K562 (cell line): ENCODE results near the gene NUB1. TPM values are rescaled to one million over a fixed set of nuclear protein-coding genes. Genes with fewer than 3 reads are reported as not detected.

Experiments used
- CREB1 ChIP-seq, 2 experiments: sonication (generic) in 1 of 2; formaldehyde crosslinking in 1 of 2; IDR thresholded peaks; 2 replicates each; pipeline versions ENCODE4 v1.6.1 to v1.8.0; 2012 to 2022; ENCODE audit warnings: inconsistent platforms in 1 of 2, mild to moderate bottlenecking in 1 of 2, missing genetic modification reagents in 1 of 2, moderate library complexity in 1 of 2
- GATA2 ChIP-seq: sonication (generic); formaldehyde crosslinking; IDR thresholded peaks from 2 replicates; pipeline ENCODE4 v1.4.0; 2020; ENCODE audit warnings: mild to moderate bottlenecking, missing genetic modification reagents
- GATAD2B ChIP-seq: fragments of 450-650 bp; IDR thresholded peaks from 2 replicates; pipeline ENCODE4 v1.6.1; 2017; ENCODE audit warnings: mild to moderate bottlenecking, borderline replicate concordance
- HNRNPL ChIP-seq: fragments of 200-400 bp; formaldehyde crosslinking; IDR thresholded peaks from 2 replicates; pipeline ENCODE4 v1.6.1; 2017; ENCODE audit warnings: low read depth, mild to moderate bottlenecking, low read length
- JUN ChIP-seq, 2 experiments: sonication (generic) in 1 of 2; formaldehyde crosslinking in 1 of 2; IDR thresholded peaks; 2 replicates each; pipeline versions ENCODE4 v1.6.1 to v1.8.0; 2012 to 2022; ENCODE audit warnings: borderline replicate concordance in 2 of 2, mild to moderate bottlenecking in 2 of 2, improper control_type of control experiment in 1 of 2, low read depth in 1 of 2, low read length in 1 of 2, missing genetic modification reagents in 1 of 2
- MCM5 ChIP-seq: fragments of 450-650 bp; IDR thresholded peaks from 2 replicates; pipeline ENCODE4 v1.6.1; 2016; ENCODE audit warnings: low read depth
- MTA3 ChIP-seq: fragments of 450-650 bp; formaldehyde crosslinking; IDR thresholded peaks from 2 replicates; pipeline ENCODE4 v1.6.1; 2017; ENCODE audit warnings: mild to moderate bottlenecking, borderline replicate concordance
- SMARCA5 ChIP-seq: fragments of 450-650 bp; IDR thresholded peaks from 2 replicates; pipeline ENCODE4 v1.6.1; 2016
- ZNF124 ChIP-seq: sonication (generic); formaldehyde crosslinking; IDR thresholded peaks from 2 replicates; pipeline ENCODE4 v1.8.1; 2022; ENCODE audit warnings: missing genetic modification reagents
- polyA plus RNA-seq, 8 experiments: library from polyadenylated mRNA; depleted of rRNA in 4 of 8; stranded (reverse) in 5 of 8; unstranded in 3 of 8; fragments of >200 nt; fragmentation: Nextera tagmentation in 2 of 8; fragmentation: Illumina TruSeq in 1 of 8; extraction: Ambion mirVana in 2 of 8; extraction: Trizol in 1 of 8; gene quantifications; 2 replicates each; pipeline versions ENCODE4 v1.2.1 to v1.2.3, GENCODE V29; 2011 to 2014; ENCODE audit warnings: inconsistent platforms in 1 of 8, missing spikeins in 1 of 8
- total RNA-seq, 7 experiments: library from RNA; depleted of rRNA in 6 of 7; stranded (reverse); fragments of >200 nt in 6 of 7; fragmentation: Illumina TruSeq in 2 of 7; extraction: Trizol in 2 of 7; gene quantifications; 2 replicates each; pipeline versions ENCODE4 v1.2.1 to v1.2.3, GENCODE V29; 2011 to 2021; ENCODE audit warnings: low replicate concordance in 1 of 7
- TF ChIP-seq, protein P1 (sequence below), 2 experiments: fragments of 450-650 bp; IDR thresholded peaks; 2 replicates each; pipeline ENCODE4 v1.6.1; 2016; ENCODE audit warnings: mild to moderate bottlenecking in 2 of 2, borderline replicate concordance in 1 of 2, low read depth in 1 of 2, moderate library complexity in 1 of 2
- TF ChIP-seq, protein P2 (sequence below): fragments of 250-450 bp; sonication (Bioruptor Pico); IDR thresholded peaks from 2 replicates; pipeline ENCODE4 v1.8.0; 2021; ENCODE audit warnings: moderate library complexity, mild to moderate bottlenecking, inconsistent platforms
- TF ChIP-seq, protein P3 (sequence below): conservative IDR thresholded peaks from 2 replicates; pipeline ENCODE4 v1.6.1; 2011; ENCODE audit warnings: low read depth, mild to moderate bottlenecking, low read length; ENCODE audit not compliant: control insufficient read depth

Gene NUB1
- total and polyA plus RNA-seq, 9 of the 15 experiments (the other 6 are each of a cell fraction or from before 2014, with no cell fraction given) = 43.2 to 159 (median 85.2) TPM

DNA sequence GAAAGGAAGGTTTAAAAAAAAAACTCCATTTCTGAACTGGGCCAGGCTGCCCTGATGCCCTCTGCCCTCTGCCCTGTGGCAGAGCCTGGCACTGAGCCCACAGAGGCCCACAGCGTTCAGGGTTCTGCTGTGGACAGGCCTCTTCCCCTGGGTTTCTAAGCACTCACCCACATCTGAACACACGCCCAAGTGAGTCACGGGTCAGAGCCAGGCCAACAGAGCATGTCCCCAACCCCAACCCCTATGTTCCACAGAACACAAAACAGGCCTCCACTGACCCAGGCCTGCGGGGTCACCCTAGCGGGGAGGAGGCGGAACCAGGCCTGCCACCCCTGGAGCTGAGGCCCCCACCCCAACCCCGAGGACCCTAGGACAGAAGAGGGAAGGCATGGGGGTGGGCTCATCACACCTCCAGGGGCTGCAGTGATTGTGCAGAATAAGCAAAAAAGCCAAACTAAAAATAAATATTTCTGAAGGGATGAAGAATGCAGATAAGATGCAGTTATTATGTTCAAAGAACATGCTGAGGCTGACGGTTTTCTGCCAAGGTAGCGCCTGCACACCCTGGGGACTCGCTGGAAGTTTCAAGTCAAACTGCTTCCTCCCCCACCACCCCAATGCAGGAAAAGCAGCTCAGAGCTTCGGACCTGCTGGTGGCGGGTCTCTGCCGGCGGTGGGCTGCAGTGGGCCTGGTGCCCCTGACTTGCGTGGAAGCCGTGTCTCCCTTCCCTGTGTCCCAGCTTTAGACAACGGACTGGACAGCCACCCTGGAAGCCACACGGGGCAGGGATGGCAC is 62.8 kb downstream of the NUB1 start (continued):
- TF ChIP-seq, protein P1, sequence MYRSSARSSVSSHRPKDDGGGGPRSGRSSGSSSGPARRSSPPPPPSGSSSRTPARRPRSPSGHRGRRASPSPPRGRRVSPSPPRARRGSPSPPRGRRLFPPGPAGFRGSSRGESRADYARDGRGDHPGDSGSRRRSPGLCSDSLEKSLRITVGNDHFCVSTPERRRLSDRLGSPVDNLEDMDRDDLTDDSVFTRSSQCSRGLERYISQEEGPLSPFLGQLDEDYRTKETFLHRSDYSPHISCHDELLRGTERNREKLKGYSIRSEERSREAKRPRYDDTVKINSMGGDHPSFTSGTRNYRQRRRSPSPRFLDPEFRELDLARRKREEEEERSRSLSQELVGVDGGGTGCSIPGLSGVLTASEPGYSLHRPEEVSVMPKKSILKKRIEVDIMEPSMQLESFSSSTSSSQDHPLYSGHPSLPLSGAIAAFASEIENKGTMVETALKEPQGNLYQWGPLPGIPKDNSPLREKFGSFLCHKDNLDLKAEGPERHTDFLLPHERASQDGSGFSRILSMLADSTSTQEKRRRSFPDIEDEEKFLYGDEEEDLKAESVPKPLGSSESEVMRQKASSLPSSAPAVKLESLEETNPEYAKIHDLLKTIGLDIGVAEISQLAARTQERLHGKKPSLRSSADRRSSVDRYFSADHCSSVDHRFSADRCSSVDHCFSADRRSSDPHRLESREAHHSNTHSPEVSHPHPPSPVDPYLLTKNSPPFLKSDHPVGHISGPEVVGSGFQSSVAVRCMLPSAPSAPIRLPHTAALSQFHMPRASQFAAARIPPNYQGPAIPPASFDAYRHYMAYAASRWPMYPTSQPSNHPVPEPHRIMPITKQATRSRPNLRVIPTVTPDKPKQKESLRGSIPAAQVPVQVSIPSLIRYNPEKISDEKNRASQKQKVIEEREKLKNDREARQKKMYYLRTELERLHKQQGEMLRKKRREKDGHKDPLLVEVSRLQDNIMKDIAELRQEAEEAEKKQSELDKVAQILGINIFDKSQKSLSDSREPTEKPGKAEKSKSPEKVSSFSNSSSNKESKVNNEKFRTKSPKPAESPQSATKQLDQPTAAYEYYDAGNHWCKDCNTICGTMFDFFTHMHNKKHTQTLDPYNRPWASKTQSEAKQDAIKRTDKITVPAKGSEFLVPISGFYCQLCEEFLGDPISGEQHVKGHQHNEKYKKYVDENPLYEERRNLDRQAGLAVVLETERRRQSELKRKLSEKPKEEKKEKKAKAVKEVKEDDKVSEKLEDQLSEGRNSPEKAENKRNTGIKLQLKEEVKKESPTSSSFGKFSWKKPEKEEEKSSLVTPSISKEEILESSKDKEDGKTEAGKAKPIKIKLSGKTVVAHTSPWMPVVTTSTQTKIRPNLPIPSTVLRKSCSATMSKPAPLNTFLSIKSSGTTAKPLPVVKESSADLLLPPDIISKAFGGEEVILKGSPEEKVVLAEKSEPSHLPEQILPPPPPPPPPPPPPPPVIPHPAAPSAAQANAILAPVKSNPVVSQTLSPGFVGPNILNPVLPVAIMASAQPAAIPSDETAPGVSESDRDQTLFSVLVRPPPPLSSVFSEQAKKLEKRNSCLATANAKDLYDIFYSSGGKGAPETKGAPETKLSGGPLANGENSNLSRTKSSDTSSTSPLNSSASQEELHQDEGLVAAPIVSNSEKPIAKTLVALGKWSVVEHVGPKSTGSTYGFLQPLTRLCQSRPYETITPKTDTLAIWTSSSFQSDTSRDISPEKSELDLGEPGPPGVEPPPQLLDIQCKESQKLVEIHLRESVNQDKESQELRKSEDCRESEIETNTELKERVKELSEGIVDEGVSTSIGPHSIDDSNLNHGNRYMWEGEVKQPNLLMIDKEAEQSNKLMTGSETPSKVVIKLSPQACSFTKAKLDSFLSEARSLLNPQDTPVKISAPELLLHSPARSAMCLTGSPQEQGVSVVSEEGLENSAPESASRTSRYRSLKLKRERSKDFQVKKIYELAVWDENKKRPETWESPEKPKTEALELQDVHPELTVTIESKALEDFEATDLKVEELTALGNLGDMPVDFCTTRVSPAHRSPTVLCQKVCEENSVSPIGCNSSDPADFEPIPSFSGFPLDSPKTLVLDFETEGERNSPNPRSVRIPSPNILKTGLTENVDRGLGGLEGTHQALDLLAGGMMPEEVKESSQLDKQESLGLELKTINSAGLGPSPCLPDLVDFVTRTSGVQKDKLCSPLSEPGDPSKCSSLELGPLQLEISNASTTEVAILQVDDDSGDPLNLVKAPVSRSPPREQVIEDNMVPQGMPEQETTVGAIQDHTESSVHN (IDR thresholded peaks at IDR 0.05; ENCODE audit: borderline replicate concordance in 1 of 2, low read depth in 1 of 2) = no peak
- TF ChIP-seq MCM5 = no peak
- TF ChIP-seq MTA3 = no peak
- no peak for TF ChIP-seq ZNF124 (CRISPR knock-in tag)
- TF ChIP-seq, protein P2, sequence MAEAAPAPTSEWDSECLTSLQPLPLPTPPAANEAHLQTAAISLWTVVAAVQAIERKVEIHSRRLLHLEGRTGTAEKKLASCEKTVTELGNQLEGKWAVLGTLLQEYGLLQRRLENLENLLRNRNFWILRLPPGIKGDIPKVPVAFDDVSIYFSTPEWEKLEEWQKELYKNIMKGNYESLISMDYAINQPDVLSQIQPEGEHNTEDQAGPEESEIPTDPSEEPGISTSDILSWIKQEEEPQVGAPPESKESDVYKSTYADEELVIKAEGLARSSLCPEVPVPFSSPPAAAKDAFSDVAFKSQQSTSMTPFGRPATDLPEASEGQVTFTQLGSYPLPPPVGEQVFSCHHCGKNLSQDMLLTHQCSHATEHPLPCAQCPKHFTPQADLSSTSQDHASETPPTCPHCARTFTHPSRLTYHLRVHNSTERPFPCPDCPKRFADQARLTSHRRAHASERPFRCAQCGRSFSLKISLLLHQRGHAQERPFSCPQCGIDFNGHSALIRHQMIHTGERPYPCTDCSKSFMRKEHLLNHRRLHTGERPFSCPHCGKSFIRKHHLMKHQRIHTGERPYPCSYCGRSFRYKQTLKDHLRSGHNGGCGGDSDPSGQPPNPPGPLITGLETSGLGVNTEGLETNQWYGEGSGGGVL (CRISPR knock-in tag) = no peak
- 0 out of 2 replicates have a peak, but pooled peaks have one; percentile 27 for TF ChIP-seq CREB1 (IDR thresholded peaks at IDR 0.05)
- TF ChIP-seq CREB1 (CRISPR knock-in tag; IDR thresholded peaks at IDR 0.05) = 0 out of 2 replicates have a peak, but pooled peaks have one; percentile 25
- TF ChIP-seq SMARCA5 = no peak
- peak; percentile 67; the same call in 1 of the 2 replicates for TF ChIP-seq JUN (IDR thresholded peaks at IDR 0.05; ENCODE audit: borderline replicate concordance, low read depth, low read length)
- TF ChIP-seq JUN (CRISPR knock-in tag; IDR thresholded peaks at IDR 0.05; ENCODE audit: borderline replicate concordance) = no peak
- TF ChIP-seq, protein P3, sequence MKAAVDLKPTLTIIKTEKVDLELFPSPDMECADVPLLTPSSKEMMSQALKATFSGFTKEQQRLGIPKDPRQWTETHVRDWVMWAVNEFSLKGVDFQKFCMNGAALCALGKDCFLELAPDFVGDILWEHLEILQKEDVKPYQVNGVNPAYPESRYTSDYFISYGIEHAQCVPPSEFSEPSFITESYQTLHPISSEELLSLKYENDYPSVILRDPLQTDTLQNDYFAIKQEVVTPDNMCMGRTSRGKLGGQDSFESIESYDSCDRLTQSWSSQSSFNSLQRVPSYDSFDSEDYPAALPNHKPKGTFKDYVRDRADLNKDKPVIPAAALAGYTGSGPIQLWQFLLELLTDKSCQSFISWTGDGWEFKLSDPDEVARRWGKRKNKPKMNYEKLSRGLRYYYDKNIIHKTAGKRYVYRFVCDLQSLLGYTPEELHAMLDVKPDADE = no peak
- TF ChIP-seq GATA2 (CRISPR knock-in tag) = no peak
- peak; percentile 79; the same call in 1 of the 2 replicates for TF ChIP-seq HNRNPL
- no peak for TF ChIP-seq GATAD2B
